Right lobe of liver (tissue), 6 donors: ENCODE results near the gene NSMF. TPM values are rescaled to one million over a fixed set of nuclear protein-coding genes. Genes with fewer than 3 reads are reported as not detected.

Experiments
- ATAC-seq, 4 donors: fragments of 200-7000 bp; cut with Tn5 transposase; one replicate each; pipeline ENCODE4 v1.9.1; 2020; ENCODE audit warnings: mild to moderate bottlenecking in 4 of 4, moderate library complexity in 4 of 4
- DNase-seq, 3 donors: peaks; one replicate each; pipeline ENCODE4 v3.0.0-alpha.2; 2020
- H3K27ac ChIP-seq, 3 donors: fragments of 200-600 bp; one replicate each; pipeline ENCODE4 v1.8.0; 2022
- H3K27me3 ChIP-seq, 2 donors: fragments of 200-600 bp; one replicate each; pipeline ENCODE4 v1.8.0; 2022
- H3K36me3 ChIP-seq, 4 donors: fragments of 200-600 bp; sonication (generic) in 1 of 4; one replicate each; pipeline versions ENCODE4 v1.5.1 to v1.8.0; 2017 to 2022; ENCODE audit warnings: control low read depth in 1 of 4
- H3K4me1 ChIP-seq, 4 donors: fragments of 200-600 bp; sonication (generic) in 1 of 4; one replicate each; pipeline versions ENCODE4 v1.5.1 to v1.8.0; 2017 to 2022; ENCODE audit warnings: control low read depth in 1 of 4
- H3K4me3 ChIP-seq, 3 donors: fragments of 200-600 bp; one replicate each; pipeline ENCODE4 v1.8.0; 2022
- H3K9me3 ChIP-seq, 4 donors: fragments of 200-600 bp; sonication (generic) in 1 of 4; one replicate each; pipeline versions ENCODE4 v1.5.1 to v1.8.0; 2017 to 2022; ENCODE audit warnings: control low read depth in 1 of 4
- POLR2A ChIP-seq: fragments of 450-650 bp; IDR thresholded peaks from one replicate; pipeline ENCODE4 v1.6.1; 2017; ENCODE audit warnings: antibody characterized with exemption, mild to moderate bottlenecking
- WGBS: methylation state at CpG from one replicate; pipeline ENCODE4 v1.1.6; 2018; ENCODE audit warnings: low coverage, low lambda C conversion rate; ENCODE audit not compliant: insufficient coverage; ENCODE audit errors: missing lambda C conversion rate; 5-methylcytosine and 5-hydroxymethylcytosine counted together
- intact Hi-C, 2 donors: fragments of 100-400 bp; cut with DNase I; formaldehyde crosslinking; loops; one replicate each; pipeline versions ENCODE4 v1.11.2 to v1.14.1; 2022
- total RNA-seq, 6 experiments: library from RNA; depleted of rRNA in 2 of 6; stranded (reverse); fragments of >200 nt in 2 of 6; fragmentation: NEBNext Ultra II Directional in 3 of 6; extraction: Animal tissue kit (Norgen Biotek cat#: 25700) in 3 of 6; gene quantifications; one replicate each; pipeline versions ENCODE4 v1.1.0 to v1.2.4, GENCODE V29; 2016 to 2023
- TF ChIP-seq, protein P1 (sequence below), 4 donors: fragments of 200-600 bp in 3 of 4; fragments of 450-650 bp in 1 of 4; IDR thresholded peaks; one replicate each; pipeline versions ENCODE4 v1.5.1 to v1.8.0; 2016 to 2022; ENCODE audit warnings: antibody characterized with exemption in 4 of 4, mild to moderate bottlenecking in 2 of 4
- donor health status: DM: no; HTN: yes; CAD: no.
- donor health status: DM: no; HTN: no; CAD: no.
- donor health status: DM: no; HTN: no; CAD: no.
- donor health status: DM: no; HTN: yes; CAD: no.
- donor health status: DM: no; HTN: yes; CAD: no.

NSMF gene
- total RNA-seq, 6 experiments from 2014 or later: 15.6 to 55.4 (median 20.1) TPM

- no peaks in the 10 kb centered on the region for H3K9me3 ChIP-seq
- no CpG with 5 or more reads among the region's 23 CpGs for WGBS
- ATAC-seq (no peak), DNase-seq (peak in 1 of 3 donors; percentile 8)
- no peaks in the 10 kb centered on the region for H3K36me3 ChIP-seq
- no peak overlapping the region for H3K27ac ChIP-seq
- intact Hi-C loops: no loop called here
- TF ChIP-seq POLR2A: no peak
- TF ChIP-seq, protein P1, sequence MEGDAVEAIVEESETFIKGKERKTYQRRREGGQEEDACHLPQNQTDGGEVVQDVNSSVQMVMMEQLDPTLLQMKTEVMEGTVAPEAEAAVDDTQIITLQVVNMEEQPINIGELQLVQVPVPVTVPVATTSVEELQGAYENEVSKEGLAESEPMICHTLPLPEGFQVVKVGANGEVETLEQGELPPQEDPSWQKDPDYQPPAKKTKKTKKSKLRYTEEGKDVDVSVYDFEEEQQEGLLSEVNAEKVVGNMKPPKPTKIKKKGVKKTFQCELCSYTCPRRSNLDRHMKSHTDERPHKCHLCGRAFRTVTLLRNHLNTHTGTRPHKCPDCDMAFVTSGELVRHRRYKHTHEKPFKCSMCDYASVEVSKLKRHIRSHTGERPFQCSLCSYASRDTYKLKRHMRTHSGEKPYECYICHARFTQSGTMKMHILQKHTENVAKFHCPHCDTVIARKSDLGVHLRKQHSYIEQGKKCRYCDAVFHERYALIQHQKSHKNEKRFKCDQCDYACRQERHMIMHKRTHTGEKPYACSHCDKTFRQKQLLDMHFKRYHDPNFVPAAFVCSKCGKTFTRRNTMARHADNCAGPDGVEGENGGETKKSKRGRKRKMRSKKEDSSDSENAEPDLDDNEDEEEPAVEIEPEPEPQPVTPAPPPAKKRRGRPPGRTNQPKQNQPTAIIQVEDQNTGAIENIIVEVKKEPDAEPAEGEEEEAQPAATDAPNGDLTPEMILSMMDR (IDR thresholded peaks at IDR 0.05): no peak
- H3K27me3 ChIP-seq: no peaks in the 10 kb centered on the region
- H3K4me3 ChIP-seq: no peak overlapping the region
- no peaks in the 10 kb centered on the region for H3K4me1 ChIP-seq
These were observed 6.0 kb upstream of the NSMF start for GRCh38 chr9:137465000-137465719.

DNA sequence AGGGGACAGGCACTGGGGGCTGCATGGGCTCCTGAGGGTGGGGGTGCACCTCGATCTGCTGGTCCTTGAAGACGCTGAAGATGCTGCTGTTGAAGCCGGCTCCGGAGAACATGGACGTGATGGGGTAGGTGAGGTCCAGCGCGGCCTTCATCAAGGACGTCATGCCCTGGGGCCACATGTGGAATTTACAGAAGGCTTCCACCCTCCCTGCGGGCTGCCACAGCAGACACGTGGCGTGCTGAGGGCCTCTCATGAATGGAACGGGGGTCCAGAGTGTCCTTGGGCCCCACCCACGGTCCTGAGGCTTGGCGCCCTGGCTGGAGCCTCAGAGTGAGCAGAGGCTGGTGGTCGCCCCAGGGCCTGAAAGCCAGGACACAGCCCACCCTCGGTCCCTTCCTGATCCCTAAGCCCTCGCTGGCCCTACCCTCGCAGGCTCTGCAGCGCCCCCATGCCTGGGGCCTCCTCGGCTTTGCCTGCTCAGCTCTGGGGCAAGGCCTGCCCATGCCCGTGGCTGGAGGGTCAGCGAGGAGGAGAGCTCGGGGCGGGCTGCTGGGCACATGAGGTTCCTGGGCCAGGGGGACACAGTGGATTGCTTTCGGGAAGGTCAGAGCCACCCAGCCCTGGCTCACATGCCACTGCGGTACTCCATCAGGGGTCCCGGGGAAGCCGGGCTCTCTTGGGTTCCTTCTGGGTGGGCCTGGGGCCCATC is 5.3 kb upstream of the NSMF start:
- H3K36me3 ChIP-seq: no peaks in the 10 kb centered on the region
- TF ChIP-seq, protein P1 (IDR thresholded peaks at IDR 0.05): no peak
- DNase-seq (peak in 1 of 3 donors; percentile 42), ATAC-seq (no peak)
- H3K4me1 ChIP-seq: no peaks in the 10 kb centered on the region
- intact Hi-C loops: no loop called here
- H3K4me3 ChIP-seq: no peak overlapping the region
- no CpG with 5 or more reads among the region's 28 CpGs for WGBS
- no peaks in the 10 kb centered on the region for H3K9me3 ChIP-seq
- no peak overlapping the region for H3K27ac ChIP-seq
- H3K27me3 ChIP-seq: no peaks in the 10 kb centered on the region

DNA sequence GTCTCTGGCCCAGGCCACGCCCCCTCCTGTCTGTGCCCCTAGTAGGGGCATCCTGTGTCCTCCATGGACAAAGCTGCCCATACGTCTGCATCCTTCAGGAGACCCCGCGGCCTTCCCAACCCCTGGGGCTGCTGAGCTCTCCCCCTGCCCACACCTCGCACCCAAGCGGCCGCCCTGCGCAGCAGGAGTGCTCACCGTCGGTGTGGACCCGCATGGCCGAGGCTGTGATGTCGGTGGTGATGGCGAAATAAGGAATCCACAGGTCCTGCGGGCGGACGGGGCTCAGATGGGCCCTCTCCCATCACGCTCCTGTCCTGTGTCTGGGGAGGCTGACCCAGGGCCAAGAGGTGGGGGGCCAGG is 4.8 kb upstream of the NSMF start:
- intact Hi-C loops: no loop called here

DNA sequence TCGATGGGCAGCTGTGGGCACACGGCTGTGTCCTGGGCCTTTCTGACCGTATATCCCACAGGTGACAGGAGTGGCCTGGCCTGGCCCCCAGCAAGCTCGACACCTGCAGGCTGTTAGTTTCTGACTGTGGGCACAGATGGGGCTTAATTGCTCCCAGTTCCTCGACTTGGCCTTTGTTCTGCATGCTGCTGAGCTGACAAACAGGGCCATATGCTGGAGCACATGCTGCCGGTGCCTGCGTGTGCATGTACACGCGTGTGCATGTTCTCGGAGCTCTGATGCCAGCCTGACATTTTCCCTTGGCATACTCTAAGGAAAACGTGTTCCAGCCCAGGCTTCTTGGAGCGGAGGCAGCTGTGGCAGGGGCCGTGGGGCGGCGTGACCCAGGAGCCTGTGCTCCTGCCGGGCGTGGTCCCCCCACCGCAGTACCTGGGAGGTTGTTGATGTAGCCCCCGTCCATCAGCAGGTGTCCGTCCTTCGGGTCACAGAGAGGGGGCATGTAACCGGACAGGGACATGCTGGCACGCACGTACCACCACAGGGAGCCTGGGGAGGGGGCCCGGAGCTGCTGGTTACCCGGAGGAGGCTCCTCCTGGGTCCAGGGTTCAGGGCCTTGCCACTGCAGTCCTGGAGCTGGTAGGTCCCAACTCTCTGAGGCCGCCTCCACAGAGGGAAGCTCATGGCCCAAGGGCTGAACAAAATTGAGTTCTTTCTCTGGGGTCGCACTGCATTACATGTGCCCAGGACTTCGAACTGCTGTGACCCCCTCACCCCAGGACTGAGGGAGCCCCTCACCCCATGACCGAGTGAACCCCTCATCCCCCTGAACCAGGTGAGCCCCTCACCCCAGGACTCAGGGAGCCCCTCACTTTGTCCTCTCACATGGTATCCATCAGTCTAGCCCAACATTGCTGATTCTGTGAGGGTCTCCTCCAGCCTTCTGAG is 4.1 kb upstream of the NSMF start:
- intact Hi-C loops: no loop called here
- TF ChIP-seq, protein P1 (IDR thresholded peaks at IDR 0.05): no peak
- TF ChIP-seq POLR2A: no peak
- ATAC-seq (no peak), DNase-seq (peak in 1 of 3 donors; percentile 47)
- Histone ChIP-seq H3K27ac (no peak overlapping the region), H3K4me1 (peaks cover 0 to 4% (median 0%) of the 10 kb centered on the region in 4 donors), H3K9me3 (no peaks in the 10 kb centered on the region), H3K4me3 (no peak overlapping the region), H3K27me3 (no peaks in the 10 kb centered on the region), H3K36me3 (no peaks in the 10 kb centered on the region)
- WGBS: 67% methylated on average over 1 of the region's 30 CpGs

More for the DNA sequence above, 4.8 kb upstream of the NSMF start:
- TF ChIP-seq, protein P1 (IDR thresholded peaks at IDR 0.05): no peak
- no peak for TF ChIP-seq POLR2A
- DNase-seq: peak in 1 of 3 donors; percentile 45
- WGBS: no CpG with 5 or more reads among the region's 18 CpGs
- no peak for ATAC-seq
- no peak overlapping the region for H3K27ac ChIP-seq
- H3K9me3 ChIP-seq: no peaks in the 10 kb centered on the region
- no peaks in the 10 kb centered on the region for H3K4me1 ChIP-seq
- H3K4me3 ChIP-seq: no peak overlapping the region
- no peaks in the 10 kb centered on the region for H3K36me3 ChIP-seq
- H3K27me3 ChIP-seq: no peaks in the 10 kb centered on the region
